NCI-H1694 (cell line): ENCODE results near the gene PCDHA6.
"Not testable (repeated sequence)": the region's sequence is repeated elsewhere in the genome, so short reads cannot be mapped to it uniquely, and the experiment has no call there.

Experiments
- DNase-seq: peaks from one replicate; lab custom pipeline; 2025; lab: John Stamatoyannopoulos, UW

PCDHA6 gene

DNA sequence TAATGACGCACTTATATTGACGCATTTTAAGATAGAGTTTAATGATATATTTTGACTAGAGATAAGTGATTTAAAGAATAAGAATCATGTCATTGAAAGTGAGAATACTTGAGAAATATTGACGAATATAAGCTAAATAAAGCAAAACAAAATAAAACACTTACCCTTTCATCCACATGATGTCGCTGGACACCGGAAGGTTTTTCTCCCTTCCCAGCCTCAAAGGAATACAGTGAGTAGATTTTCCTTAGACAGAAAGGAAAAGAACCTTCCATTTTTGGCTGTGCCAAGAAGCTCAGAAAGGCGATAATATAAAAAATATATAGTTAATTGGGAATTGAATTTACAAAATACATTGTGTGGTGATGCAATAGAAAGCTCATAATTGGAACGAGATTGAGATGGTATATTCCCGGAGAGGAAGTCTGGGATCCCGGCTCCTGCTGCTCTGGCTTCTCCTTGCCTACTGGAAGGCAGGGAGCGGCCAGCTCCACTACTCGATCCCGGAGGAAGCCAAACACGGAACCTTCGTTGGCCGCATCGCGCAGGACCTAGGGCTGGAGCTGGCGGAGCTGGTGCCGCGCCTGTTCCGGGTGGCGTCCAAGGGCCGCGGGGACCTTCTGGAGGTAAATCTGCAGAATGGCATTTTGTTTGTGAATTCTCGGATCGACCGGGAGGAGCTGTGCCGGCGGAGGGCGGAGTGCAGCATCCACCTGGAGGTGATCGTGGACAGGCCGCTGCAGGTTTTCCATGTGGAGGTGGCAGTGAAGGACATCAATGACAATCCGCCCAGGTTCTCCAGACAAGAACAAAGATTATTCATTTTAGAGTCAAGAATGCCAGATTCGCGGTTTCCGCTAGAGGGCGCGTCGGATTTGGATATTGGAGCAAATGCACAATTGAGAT, 6.1 kb upstream of the PCDHA6 start, which contains the start of gene PCDHA5:
PCDHA5 (plus strand) TSS at position 239 of the 906 bp plus-strand sequence.
- DNase-seq = no peak

DNA sequence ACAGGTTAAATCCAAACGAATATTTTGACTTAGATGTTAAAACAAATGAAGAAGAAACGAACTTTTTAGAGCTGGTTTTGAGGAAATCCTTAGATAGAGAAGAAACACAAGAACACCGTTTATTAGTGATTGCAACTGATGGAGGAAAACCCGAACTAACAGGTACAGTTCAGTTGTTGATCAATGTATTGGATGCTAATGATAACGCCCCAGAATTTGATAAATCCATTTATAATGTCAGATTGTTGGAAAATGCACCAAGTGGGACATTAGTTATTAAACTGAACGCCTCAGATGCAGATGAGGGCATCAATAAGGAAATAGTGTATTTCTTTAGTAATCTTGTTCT, 5.5 kb upstream of the PCDHA6 start:
- no peak for DNase-seq

DNA sequence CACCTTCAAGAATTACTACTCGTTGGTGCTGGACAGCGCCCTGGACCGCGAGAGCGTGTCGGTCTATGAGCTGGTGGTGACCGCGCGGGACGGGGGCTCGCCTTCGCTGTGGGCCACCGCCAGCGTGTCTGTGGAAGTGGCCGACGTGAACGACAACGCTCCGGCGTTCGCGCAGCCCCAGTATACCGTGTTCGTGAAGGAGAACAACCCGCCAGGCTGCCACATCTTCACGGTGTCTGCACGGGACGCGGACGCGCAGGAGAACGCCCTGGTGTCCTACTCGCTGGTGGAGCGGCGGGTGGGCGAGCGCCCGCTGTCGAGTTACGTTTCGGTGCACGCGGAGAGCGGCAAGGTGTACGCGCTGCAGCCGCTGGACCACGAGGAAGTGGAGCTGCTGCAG, 4.8 kb upstream of the PCDHA6 start:
- not testable (repeated sequence) for DNase-seq

- DNase-seq = no peak
These were observed 4.3 kb upstream of the PCDHA6 start for GRCh38 chr5:140823475-140823874.

DNA sequence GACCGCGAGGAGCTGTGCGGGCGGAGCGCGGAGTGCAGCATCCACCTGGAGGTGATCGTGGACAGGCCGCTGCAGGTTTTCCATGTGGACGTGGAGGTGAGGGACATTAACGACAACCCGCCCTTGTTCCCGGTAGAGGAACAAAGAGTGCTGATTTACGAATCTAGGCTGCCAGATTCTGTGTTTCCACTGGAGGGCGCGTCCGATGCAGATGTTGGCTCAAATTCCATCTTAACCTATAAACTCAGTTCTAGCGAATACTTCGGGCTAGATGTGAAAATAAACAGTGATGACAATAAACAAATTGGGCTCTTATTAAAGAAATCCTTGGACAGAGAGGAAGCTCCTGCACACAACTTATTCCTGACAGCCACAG, 590 bp downstream of the PCDHA6 start:
- DNase-seq = no peak

GRCh38 chr5:140829511-140830501, 2.0 kb downstream of the PCDHA6 start:
- not testable (repeated sequence) for DNase-seq

GRCh38 chr5:140833993-140834392, 6.2 kb downstream of the PCDHA6 start, which contains the start of gene PCDHA7:
Gene PCDHA7 (plus strand): TSS chr5:140834269. CDS start chr5:140834384, 115 bp downstream.
- DNase-seq = no peak

DNA sequence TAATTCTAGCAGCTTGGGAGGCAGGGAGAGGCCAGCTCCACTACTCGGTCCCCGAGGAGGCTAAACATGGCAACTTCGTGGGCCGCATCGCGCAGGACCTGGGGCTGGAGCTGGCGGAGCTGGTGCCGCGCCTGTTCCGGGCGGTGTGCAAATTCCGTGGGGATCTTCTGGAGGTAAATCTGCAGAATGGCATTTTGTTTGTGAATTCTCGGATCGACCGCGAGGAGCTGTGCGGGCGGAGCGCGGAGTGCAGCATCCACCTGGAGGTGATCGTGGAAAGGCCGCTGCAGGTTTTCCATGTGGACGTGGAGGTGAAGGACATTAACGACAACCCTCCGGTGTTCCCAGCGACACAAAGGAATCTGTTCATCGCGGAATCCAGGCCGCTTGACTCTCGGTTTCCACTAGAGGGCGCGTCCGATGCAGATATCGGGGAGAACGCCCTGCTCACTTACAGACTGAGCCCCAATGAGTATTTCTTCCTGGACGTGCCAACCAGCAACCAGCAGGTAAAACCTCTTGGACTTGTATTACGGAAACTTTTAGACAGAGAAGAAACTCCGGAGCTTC, 6.8 kb downstream of the PCDHA6 start:
- not testable (repeated sequence) for DNase-seq

- DNase-seq = no peak
These were observed 8.1 kb downstream of the PCDHA6 start for GRCh38 chr5:140835622-140836510.

- peak; percentile 38 for DNase-seq
These were observed 13.5 kb downstream of the PCDHA6 start, which contains the start of gene PCDHA8 for GRCh38 chr5:140840978-140841962. Gene PCDHA8 (plus strand): TSS chr5:140841187. CDS start chr5:140841322, 135 bp downstream.

- DNase-seq = no peak
These were observed 15.3 kb downstream of the PCDHA6 start for GRCh38 chr5:140842798-140843733.

- DNase-seq = not testable (repeated sequence)
These were observed 20.7 kb downstream of the PCDHA6 start, which contains the start of gene PCDHA9 for GRCh38 chr5:140848139-140849102. Gene PCDHA9 (plus strand): TSS chr5:140848382. CDS start chr5:140848496, 114 bp downstream.

GRCh38 chr5:140849831-140850634, 22.3 kb downstream of the PCDHA6 start:
- not testable (repeated sequence) for DNase-seq

GRCh38 chr5:140855772-140856674, 28.3 kb downstream of the PCDHA6 start, which contains the start of gene PCDHA10:
Gene PCDHA10 (plus strand): TSS chr5:140855897. CDS start chr5:140856049, 152 bp downstream.
- no peak for DNase-seq
